ENCODE results near the gene RNMT.
A peak's percentile ranks its signal among the peaks of the same experiment; 100 is the strongest.
"Not testable (repeated sequence)": the region's sequence is repeated elsewhere in the genome, so short reads cannot be mapped to it uniquely, and the experiment has no call there.

RNMT gene

GRCh38 chr18:13726232-13726971 lies at the start of gene RNMT, which contains the start of gene FAM210A:
TSS of gene RNMT (plus strand) at chr18:13726673. CDS start at chr18:13731518, 4,845 bp downstream.
TSS of gene FAM210A (minus strand) at chr18:13726558. CDS start at chr18:13682077, 44,481 bp downstream.
- peak; percentile 95 for DNase-seq (ENCODE audit: low spot score)

GRCh38 chr18:13677350-13677749 lies 49.1 kb upstream of the RNMT start:
- not testable (repeated sequence) for DNase-seq (ENCODE audit: low spot score)

GRCh38 chr18:13680612-13681011 lies 45.9 kb upstream of the RNMT start:
- DNase-seq (ENCODE audit: low spot score) = peak; percentile 69

- peak; percentile 82 for DNase-seq (ENCODE audit: low spot score)
These were observed 44.8 kb upstream of the RNMT start for GRCh38 chr18:13681701-13682100.

GRCh38 chr18:13684546-13684945 lies 41.9 kb upstream of the RNMT start:
- no peak for DNase-seq (ENCODE audit: low spot score)

- DNase-seq (ENCODE audit: low spot score) = no peak
These were observed 38.0 kb upstream of the RNMT start for GRCh38 chr18:13688191-13689136.

- DNase-seq (ENCODE audit: low spot score) = not testable (repeated sequence)
These were observed 36.4 kb upstream of the RNMT start for GRCh38 chr18:13690060-13690459.

GRCh38 chr18:13695337-13695736 lies 31.1 kb upstream of the RNMT start:
- DNase-seq (ENCODE audit: low spot score) = not testable (repeated sequence)

GRCh38 chr18:13696961-13697360 lies 29.5 kb upstream of the RNMT start:
- no peak for DNase-seq (ENCODE audit: low spot score)

GRCh38 chr18:13700153-13700552 lies 26.3 kb upstream of the RNMT start:
- DNase-seq (ENCODE audit: low spot score) = no peak

GRCh38 chr18:13703899-13704298 lies 22.6 kb upstream of the RNMT start:
- DNase-seq (ENCODE audit: low spot score) = no peak

- DNase-seq (ENCODE audit: low spot score) = no peak
These were observed 16.1 kb upstream of the RNMT start for GRCh38 chr18:13710414-13710831.

- no peak for DNase-seq (ENCODE audit: low spot score)
These were observed 13.9 kb upstream of the RNMT start for GRCh38 chr18:13712400-13713131.

GRCh38 chr18:13713455-13714055 lies 12.9 kb upstream of the RNMT start:
- DNase-seq (ENCODE audit: low spot score) = no peak

- no peak for DNase-seq (ENCODE audit: low spot score)
These were observed 11.1 kb upstream of the RNMT start for GRCh38 chr18:13715330-13715729.

GRCh38 chr18:13716916-13717315 lies 9.6 kb upstream of the RNMT start:
- DNase-seq (ENCODE audit: low spot score) = no peak

- no peak for DNase-seq (ENCODE audit: low spot score)
These were observed 6.3 kb upstream of the RNMT start for GRCh38 chr18:13720123-13720522.

GRCh38 chr18:13720847-13721246 lies 5.6 kb upstream of the RNMT start:
- no peak for DNase-seq (ENCODE audit: low spot score)

GRCh38 chr18:13725566-13726231 lies 774 bp upstream of the RNMT start:
- peak; percentile 22 for DNase-seq (ENCODE audit: low spot score)

GRCh38 chr18:13726972-13727331 lies 479 bp downstream of the RNMT start:
- no peak for DNase-seq (ENCODE audit: low spot score)

- DNase-seq (ENCODE audit: low spot score) = no peak
These were observed 4.0 kb downstream of the RNMT start for GRCh38 chr18:13730481-13730880.
